Adrenal gland (tissue), 5 donors: ENCODE results near the gene CCSER1.

Experiments
- POLR2A ChIP-seq, 2 donors: fragments of 450-650 bp; IDR thresholded peaks; one replicate each; pipeline ENCODE4 v1.6.1; 2017; ENCODE audit warnings: antibody characterized with exemption in 2 of 2, mild to moderate bottlenecking in 2 of 2, moderate library complexity in 1 of 2
- TF ChIP-seq, protein P1 (sequence below), 6 experiments: fragments of 450-650 bp in 4 of 6; fragments of 200-600 bp in 2 of 6; sonication (generic) in 1 of 6; IDR thresholded peaks; 1 replicate in 5 of 6; 2 replicates in 1 of 6; pipeline versions ENCODE4 v1.5.1 to v1.8.0; 2016 to 2021; ENCODE audit warnings: antibody characterized with exemption in 6 of 6, mild to moderate bottlenecking in 2 of 6, moderate library complexity in 1 of 6
- donor health status: DM: no; HTN: no; CAD: no.

DNA sequence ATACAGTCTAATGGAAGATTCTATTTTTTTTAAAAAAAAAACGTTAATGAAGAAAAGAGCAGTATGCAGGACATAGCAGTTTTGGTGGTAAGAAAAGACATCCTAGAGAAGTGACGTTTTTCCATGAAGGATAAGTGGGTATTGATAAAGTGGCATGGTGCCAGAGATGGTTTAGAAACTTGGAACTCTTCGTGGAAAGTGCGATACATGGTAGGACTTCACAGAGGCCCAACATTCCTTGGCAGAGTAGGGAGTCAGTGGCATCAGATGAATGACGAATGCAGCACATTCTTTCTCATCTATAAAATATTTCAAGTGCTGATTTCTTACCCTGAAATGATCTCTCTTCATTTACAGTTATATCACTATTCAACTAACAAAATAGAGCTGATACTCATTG is 298.7 kb downstream of the CCSER1 start:
- TF ChIP-seq POLR2A (IDR thresholded peaks at IDR 0.05), result no peak
- TF ChIP-seq, protein P1, sequence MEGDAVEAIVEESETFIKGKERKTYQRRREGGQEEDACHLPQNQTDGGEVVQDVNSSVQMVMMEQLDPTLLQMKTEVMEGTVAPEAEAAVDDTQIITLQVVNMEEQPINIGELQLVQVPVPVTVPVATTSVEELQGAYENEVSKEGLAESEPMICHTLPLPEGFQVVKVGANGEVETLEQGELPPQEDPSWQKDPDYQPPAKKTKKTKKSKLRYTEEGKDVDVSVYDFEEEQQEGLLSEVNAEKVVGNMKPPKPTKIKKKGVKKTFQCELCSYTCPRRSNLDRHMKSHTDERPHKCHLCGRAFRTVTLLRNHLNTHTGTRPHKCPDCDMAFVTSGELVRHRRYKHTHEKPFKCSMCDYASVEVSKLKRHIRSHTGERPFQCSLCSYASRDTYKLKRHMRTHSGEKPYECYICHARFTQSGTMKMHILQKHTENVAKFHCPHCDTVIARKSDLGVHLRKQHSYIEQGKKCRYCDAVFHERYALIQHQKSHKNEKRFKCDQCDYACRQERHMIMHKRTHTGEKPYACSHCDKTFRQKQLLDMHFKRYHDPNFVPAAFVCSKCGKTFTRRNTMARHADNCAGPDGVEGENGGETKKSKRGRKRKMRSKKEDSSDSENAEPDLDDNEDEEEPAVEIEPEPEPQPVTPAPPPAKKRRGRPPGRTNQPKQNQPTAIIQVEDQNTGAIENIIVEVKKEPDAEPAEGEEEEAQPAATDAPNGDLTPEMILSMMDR (IDR thresholded peaks at IDR 0.05), result no peak
